ENCODE results near the gene SMARCC1.

SMARCC1 gene

GRCh38 chr3:47701388-47701787, 80.3 kb downstream of the SMARCC1 start:
- DNase-seq (ENCODE audit: low read depth in 2 of 2) = no peak

- DNase-seq (ENCODE audit: low read depth in 2 of 2) = no peak
Measured at GRCh38 chr3:47692158-47692557, 89.5 kb downstream of the SMARCC1 start.

GRCh38 chr3:47688488-47688887, 93.2 kb downstream of the SMARCC1 start:
- DNase-seq (ENCODE audit: low read depth in 2 of 2) = no peak

GRCh38 chr3:47685037-47685436, 96.7 kb downstream of the SMARCC1 start:
- no peak for DNase-seq (ENCODE audit: low read depth in 2 of 2)

- no peak for DNase-seq (ENCODE audit: low read depth in 2 of 2)
Measured at GRCh38 chr3:47681016-47681415, 100.7 kb downstream of the SMARCC1 start.

GRCh38 chr3:47678446-47679338, 103.0 kb downstream of the SMARCC1 start:
- no peak for DNase-seq (ENCODE audit: low read depth in 2 of 2)

GRCh38 chr3:47669026-47669749, 112.5 kb downstream of the SMARCC1 start:
- DNase-seq (ENCODE audit: low read depth in 2 of 2) = no peak

- no peak for DNase-seq (ENCODE audit: low read depth in 2 of 2)
Measured at GRCh38 chr3:47666118-47666517, 115.6 kb downstream of the SMARCC1 start.

GRCh38 chr3:47664519-47664918, 117.2 kb downstream of the SMARCC1 start:
- no peak for DNase-seq (ENCODE audit: low read depth in 2 of 2)

- DNase-seq (ENCODE audit: low read depth in 2 of 2) = no peak
Measured at GRCh38 chr3:47663630-47664240, 118.0 kb downstream of the SMARCC1 start.

GRCh38 chr3:47661121-47661752, 120.5 kb downstream of the SMARCC1 start:
- no peak for DNase-seq (ENCODE audit: low read depth in 2 of 2)

- DNase-seq (ENCODE audit: low read depth in 2 of 2) = no peak
Measured at GRCh38 chr3:47658444-47658843, 123.2 kb downstream of the SMARCC1 start.

GRCh38 chr3:47652142-47652541, 129.6 kb downstream of the SMARCC1 start:
- no peak for DNase-seq (ENCODE audit: low read depth in 2 of 2)

- no peak for DNase-seq (ENCODE audit: low read depth in 2 of 2)
Measured at GRCh38 chr3:47650294-47650693, 131.4 kb downstream of the SMARCC1 start.

GRCh38 chr3:47647550-47647949, 134.1 kb downstream of the SMARCC1 start:
- no peak for DNase-seq (ENCODE audit: low read depth in 2 of 2)

- DNase-seq (ENCODE audit: low read depth in 2 of 2) = no peak
Measured at GRCh38 chr3:47646362-47646761, 135.3 kb downstream of the SMARCC1 start.

GRCh38 chr3:47645551-47645950, 136.1 kb downstream of the SMARCC1 start:
- no peak for DNase-seq (ENCODE audit: low read depth in 2 of 2)

- DNase-seq (ENCODE audit: low read depth in 2 of 2) = no peak
Measured at GRCh38 chr3:47643092-47643491, 138.6 kb downstream of the SMARCC1 start.

GRCh38 chr3:47641739-47642138, 140.0 kb downstream of the SMARCC1 start:
- DNase-seq (ENCODE audit: low read depth in 2 of 2) = no peak

GRCh38 chr3:47636921-47637320, 144.8 kb downstream of the SMARCC1 start:
- DNase-seq (ENCODE audit: low read depth in 2 of 2) = no peak

- DNase-seq (ENCODE audit: low read depth in 2 of 2) = no peak
Measured at GRCh38 chr3:47636225-47636624, 145.5 kb downstream of the SMARCC1 start.

- no peak for DNase-seq (ENCODE audit: low read depth in 2 of 2)
Measured at GRCh38 chr3:47635536-47635935, 146.2 kb downstream of the SMARCC1 start.
